RWPE1 (cell line): ENCODE measurements around the gene RP9.

Source experiments
- CTCF ChIA-PET: fragments of 350-600 bp; sonication (Branson Sonifier 250); formaldehyde crosslinking; extraction: SDS; loops from one replicate; lab custom pipeline; 2021; lab: Yijun Ruan, JAX
- POLR2A ChIA-PET: fragments of 400-600 bp; formaldehyde crosslinking; extraction: SDS; loops from one replicate; lab custom pipeline; 2020; ENCODE audit warnings: antibody characterized with exemption; ENCODE audit not compliant: low non-redundant PET; lab: Yijun Ruan, JAX
- DNase-seq: peaks from one replicate; pipeline ENCODE4 v3.0.0; 2012; ENCODE audit warnings: low spot score
- H3K27ac ChIP-seq: fragments of 450-650 bp; 2 replicates; pipeline ENCODE4 v1.5.1; 2017
- TF ChIP-seq, protein P1 (sequence below): fragments of 450-650 bp; conservative IDR thresholded peaks from 2 replicates; pipeline ENCODE4 v1.5.1; 2017; ENCODE audit warnings: low read depth, mild to moderate bottlenecking

The RP9 gene

DNA sequence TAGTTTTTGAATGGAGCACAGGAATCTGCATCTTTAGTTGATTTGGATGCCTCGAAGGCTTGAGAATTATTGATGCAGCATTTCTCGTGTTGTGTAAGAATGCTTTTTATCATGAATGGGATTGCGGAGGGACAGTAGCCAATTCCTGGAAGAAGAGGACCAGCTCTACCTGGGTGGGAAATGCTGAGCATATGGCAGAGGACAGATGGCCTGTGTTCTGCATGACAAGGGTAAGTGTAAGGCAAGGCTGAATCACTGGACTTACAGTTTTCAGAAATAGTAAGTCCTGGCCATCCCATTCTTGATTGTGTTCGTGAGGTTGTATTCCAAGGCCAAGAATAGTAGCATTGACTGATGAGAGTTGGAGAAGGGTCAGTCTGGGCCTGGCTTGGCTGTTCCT, 15.9 kb downstream of the RP9 start:
- ChIA-PET POLR2A (no interaction called here), CTCF (interaction anchor here (0.7 kb wide), 1 partner anchor 73 kb away, joined by 3 read pairs; no protein-coding TSS in a partner anchor)
- no peak overlapping the region for H3K27ac ChIP-seq
- DNase-seq, result no peak
- TF ChIP-seq, protein P1, sequence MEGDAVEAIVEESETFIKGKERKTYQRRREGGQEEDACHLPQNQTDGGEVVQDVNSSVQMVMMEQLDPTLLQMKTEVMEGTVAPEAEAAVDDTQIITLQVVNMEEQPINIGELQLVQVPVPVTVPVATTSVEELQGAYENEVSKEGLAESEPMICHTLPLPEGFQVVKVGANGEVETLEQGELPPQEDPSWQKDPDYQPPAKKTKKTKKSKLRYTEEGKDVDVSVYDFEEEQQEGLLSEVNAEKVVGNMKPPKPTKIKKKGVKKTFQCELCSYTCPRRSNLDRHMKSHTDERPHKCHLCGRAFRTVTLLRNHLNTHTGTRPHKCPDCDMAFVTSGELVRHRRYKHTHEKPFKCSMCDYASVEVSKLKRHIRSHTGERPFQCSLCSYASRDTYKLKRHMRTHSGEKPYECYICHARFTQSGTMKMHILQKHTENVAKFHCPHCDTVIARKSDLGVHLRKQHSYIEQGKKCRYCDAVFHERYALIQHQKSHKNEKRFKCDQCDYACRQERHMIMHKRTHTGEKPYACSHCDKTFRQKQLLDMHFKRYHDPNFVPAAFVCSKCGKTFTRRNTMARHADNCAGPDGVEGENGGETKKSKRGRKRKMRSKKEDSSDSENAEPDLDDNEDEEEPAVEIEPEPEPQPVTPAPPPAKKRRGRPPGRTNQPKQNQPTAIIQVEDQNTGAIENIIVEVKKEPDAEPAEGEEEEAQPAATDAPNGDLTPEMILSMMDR, result no peak

DNA sequence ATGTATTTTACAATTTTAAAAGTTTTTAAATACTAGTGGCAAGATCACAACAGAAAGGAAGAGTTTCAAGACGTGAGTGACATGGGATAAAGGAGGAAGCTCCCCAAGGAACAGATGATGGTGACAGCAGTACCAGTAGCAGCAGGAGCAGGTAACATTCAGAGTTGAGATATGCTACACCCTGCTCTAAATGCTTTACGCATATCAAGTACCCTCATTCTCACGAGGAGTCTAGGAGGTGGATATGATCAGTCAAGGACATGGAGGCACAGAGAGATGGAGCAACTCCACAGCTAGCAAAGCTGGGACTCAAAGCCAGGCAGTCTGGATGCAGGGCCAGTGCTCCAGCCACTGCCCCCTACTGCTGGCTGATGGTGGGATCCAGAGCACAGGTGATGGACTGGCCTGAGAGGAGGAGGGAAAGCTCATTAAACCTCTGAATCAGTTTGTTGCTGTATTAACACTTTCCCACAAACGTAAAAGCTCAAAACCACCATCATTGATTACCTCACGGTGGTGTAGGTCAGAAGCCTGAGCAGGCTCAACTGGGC, 17.5 kb downstream of the RP9 start:
- H3K27ac ChIP-seq, result no peak overlapping the region
- ChIA-PET CTCF (no interaction called here), POLR2A (no interaction called here)
- TF ChIP-seq, protein P1, result no peak
- DNase-seq, result no peak

DNA sequence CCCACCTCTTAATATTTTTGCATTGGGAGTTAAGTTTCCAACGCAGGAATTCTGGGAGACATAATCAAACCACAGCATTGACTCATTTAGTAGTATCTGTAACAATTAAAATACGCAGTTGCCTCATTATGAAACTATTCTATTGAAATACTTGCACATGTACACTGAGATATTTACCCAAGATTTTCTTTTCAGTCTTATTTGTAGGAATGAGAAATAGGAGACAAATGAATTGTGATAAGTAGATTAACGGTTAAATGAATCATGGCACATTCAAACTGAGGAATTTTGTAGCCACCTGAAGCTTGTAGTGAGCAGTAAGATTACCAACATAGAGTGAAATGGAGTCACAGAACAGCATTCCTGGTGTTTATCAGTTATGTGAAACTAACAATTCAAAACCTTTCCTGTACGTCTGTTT, 18.1 kb downstream of the RP9 start:
- no peak overlapping the region for H3K27ac ChIP-seq
- TF ChIP-seq, protein P1, result no peak
- ChIA-PET CTCF (no interaction called here), POLR2A (no interaction called here)
- no peak for DNase-seq

DNA sequence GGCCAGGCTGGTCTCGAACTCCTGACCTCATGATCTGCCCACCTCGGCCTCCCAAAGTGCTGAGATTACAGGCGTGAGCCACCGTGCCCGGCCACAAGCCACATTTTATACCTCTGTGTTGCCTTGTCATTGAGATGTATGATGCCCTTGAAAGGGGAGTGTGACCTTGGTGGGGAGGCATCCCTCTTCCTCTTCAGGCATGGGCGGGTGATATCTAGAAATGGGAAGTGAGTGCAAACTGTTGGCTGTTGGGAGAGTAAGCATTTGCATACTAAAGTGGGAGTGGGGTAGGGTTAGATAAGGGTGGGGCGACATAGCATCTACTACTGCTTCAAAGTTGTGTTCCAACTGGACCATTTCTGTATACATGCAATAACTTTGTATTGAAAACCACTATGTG, 20.1 kb downstream of the RP9 start:
- no peak for DNase-seq
- H3K27ac ChIP-seq, result no peak overlapping the region
- TF ChIP-seq, protein P1, result no peak
- POLR2A ChIA-PET, result no interaction called here
- CTCF ChIA-PET, result interaction anchor here (0.6 kb wide), 1 partner anchor 13 kb away, joined by 3 read pairs; no protein-coding TSS in a partner anchor

DNA sequence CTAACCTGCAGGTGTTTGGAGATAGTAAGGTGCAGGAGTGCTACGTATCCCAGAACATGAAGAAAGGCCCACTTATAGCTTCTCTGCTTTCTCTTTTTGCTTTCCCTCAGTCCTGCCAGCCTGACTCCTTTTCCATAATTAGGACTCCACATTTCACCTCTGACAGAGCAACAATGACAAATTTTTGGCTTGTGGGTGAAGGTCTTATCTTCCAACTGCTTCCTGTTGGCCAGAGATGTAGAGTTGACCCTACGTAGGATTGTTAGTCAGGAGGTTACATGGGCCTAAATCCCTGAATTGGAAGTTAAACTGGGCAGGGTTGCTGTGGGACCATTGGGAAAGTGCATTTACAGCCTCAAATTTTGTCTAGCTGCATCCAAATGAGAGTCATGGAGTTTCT, 21.3 kb downstream of the RP9 start:
- TF ChIP-seq, protein P1, result no peak
- ChIA-PET POLR2A (no interaction called here), CTCF (interaction anchor here (0.9 kb wide), 1 partner anchor 103 kb away, joined by 8 read pairs; no protein-coding TSS in a partner anchor)
- DNase-seq, result no peak
- no peak overlapping the region for H3K27ac ChIP-seq

- ChIA-PET POLR2A (no interaction called here), CTCF (interaction anchor here (0.7 to 0.9 kb wide), 2 partner anchors 17 to 104 kb away, joined by 3 to 8 read pairs; no protein-coding TSS in a partner anchor)
- DNase-seq, result no peak
- TF ChIP-seq, protein P1, result no peak
- H3K27ac ChIP-seq, result no peak overlapping the region
Measured at GRCh38 chr7:33087356-33087755, 21.8 kb downstream of the RP9 start.
